Fibroblast of villous mesenchyme (primary cell): Measurements from ENCODE around the gene CSRP1. TPM values are rescaled to one million over a fixed set of nuclear protein-coding genes. Genes with fewer than 3 reads are reported as not detected.
"Not testable (repeated sequence)": the region's sequence is repeated elsewhere in the genome, so short reads cannot be mapped to it uniquely, and the experiment has no call there.

Source experiments
- DNase-seq: peaks from one replicate; pipeline ENCODE4 v3.0.0-alpha.2; 2010; ENCODE audit warnings: low read depth
- H3K4me3 ChIP-seq: 2 replicates; pipeline ENCODE4 v1.5.1; 2011; ENCODE audit warnings: low read depth, mild to moderate bottlenecking, low read length
- total RNA-seq: library from RNA; depleted of rRNA; stranded (reverse); fragments of >200 nt; gene quantifications from 2 replicates; pipeline ENCODE4 v1.2.3, GENCODE V29; 2012
- TF ChIP-seq, protein P1 (sequence below): IDR thresholded peaks from 2 replicates; pipeline ENCODE4 v1.5.1; 2012; ENCODE audit warnings: low read depth, mild to moderate bottlenecking, low read length; ENCODE audit not compliant: insufficient read depth

CSRP1 gene
- total RNA-seq, 1 donor = 931 TPM

DNA sequence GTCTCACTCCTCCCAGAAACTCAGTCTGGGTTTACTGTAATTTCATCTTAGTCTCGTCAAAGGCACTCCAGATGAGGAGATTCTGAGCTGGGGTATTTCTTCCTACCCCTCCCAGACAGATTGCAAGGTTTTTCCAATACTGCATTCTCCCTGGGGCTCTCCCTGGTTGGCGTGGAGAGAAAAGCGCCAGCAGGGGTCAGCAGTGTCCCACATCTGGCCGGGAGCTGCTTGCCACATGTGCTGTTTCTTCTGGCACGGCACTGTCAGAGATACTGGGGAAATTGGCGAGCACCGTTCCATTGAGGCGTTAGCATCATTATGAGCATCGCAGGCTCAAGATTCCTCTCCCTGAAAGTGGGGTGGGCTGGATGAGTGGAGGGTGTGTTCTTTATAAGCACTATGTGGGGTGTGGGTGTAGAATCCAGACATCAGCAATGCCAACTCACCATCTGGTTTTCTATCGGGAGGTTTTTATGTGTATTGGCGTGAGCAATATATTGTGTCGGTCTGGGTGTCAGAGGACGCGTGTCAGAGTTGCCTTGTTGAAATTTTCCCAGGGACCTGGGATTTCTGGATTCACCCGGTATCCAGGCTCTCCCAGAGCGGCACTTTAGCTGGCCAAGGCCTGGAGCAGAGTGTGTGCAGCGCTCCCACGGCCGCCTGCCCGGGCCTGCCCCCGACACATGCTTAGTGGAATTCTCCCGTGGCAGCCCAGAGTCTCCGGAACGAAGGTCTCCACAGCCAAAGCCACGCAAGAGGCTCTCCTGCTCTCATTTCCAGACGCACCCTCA is 24.0 kb upstream of the CSRP1 start:
- no peak overlapping the region for H3K4me3 ChIP-seq
- peak; percentile 86 for DNase-seq
- TF ChIP-seq, protein P1, sequence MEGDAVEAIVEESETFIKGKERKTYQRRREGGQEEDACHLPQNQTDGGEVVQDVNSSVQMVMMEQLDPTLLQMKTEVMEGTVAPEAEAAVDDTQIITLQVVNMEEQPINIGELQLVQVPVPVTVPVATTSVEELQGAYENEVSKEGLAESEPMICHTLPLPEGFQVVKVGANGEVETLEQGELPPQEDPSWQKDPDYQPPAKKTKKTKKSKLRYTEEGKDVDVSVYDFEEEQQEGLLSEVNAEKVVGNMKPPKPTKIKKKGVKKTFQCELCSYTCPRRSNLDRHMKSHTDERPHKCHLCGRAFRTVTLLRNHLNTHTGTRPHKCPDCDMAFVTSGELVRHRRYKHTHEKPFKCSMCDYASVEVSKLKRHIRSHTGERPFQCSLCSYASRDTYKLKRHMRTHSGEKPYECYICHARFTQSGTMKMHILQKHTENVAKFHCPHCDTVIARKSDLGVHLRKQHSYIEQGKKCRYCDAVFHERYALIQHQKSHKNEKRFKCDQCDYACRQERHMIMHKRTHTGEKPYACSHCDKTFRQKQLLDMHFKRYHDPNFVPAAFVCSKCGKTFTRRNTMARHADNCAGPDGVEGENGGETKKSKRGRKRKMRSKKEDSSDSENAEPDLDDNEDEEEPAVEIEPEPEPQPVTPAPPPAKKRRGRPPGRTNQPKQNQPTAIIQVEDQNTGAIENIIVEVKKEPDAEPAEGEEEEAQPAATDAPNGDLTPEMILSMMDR = peak; percentile 90

DNA sequence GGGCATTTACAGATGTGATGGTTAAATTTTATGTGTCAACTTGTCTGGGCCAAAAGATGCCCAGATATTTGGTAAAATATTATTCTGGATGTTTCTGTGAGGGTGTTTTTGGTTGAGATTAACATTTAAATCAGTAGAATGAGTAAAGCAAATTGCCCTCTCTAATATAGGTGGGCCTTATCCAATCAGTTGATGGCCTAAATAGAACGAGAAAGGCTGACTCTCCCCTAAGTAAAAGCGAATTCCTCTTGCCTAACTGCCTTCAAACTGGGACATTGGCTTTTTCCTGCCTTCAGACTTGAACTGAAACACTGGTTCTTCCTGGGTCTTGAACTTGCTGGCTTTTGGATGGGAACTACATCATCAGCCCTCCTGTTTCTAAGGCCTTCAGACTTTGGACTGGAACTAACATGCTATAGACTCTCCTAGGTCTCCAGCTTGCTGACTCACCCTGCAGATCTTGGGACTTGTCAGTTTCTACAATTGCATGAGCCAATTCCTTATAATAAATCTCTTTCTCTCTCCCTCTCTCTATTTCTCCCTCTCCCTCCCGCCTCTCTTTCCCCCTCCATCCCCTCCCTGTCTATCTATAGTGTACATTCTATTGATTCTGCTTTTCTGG is 21.8 kb upstream of the CSRP1 start:
- no peak overlapping the region for H3K4me3 ChIP-seq
- TF ChIP-seq, protein P1 = no peak
- DNase-seq = peak; percentile 27

DNA sequence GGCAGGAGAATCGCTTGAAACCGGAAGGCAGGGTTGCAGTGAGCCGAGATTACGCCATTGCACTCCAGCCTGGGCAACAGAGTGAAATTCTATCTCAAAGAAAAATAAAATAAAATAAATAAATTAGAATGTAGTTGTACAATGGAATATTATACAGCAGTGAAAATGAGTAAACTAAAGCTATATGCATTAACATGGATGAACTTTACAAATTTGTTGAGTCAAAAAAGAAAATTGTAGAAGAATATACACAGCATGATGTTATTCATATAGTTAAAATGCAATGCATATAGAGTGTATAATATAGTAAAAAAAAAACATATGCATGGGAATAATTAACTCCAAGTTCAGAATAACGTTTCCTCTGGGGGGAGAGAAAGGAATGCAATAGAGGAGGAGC is 21.0 kb upstream of the CSRP1 start:
- TF ChIP-seq, protein P1 = no peak
- H3K4me3 ChIP-seq = no peak overlapping the region
- no peak for DNase-seq

DNA sequence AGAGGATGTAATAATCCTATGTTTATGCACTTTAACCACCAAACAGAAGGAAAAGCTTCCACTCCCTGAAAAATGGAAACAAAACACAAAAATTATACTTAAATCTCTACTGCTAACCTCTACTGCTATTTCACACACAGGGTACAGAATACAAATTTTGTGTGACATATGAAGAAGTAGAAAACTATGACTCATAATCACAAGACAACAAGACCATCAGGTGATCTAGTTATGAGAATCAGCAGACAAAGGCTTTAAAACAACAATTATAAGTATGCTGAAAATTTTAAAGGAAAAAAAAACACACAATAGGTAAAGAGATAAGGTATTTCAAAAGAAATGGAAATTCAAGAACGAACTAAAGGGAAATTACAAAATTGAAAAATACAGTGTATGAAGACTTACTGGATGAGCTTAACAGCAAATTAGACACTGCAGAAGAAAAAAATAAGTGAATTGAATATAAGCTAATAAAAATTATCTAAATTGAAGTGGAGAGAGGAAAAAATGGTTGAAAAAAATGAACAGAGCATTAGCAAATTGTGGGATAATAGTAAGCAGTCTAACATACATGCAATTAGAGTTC is 18.4 kb upstream of the CSRP1 start:
- TF ChIP-seq, protein P1 = no peak
- DNase-seq = peak; percentile 41
- H3K4me3 ChIP-seq = no peak overlapping the region

GRCh38 chr1:201520046-201520575 is 13.2 kb upstream of the CSRP1 start:
- H3K4me3 ChIP-seq, DNase-seq: not testable (repeated sequence)

- H3K4me3 ChIP-seq = no peak overlapping the region
- TF ChIP-seq, protein P1 = no peak
- DNase-seq = no peak
Observed at GRCh38 chr1:201518071-201518470, 11.1 kb upstream of the CSRP1 start.

GRCh38 chr1:201517631-201518030 is 10.7 kb upstream of the CSRP1 start:
- DNase-seq = peak; percentile 48
- TF ChIP-seq, protein P1 = no peak
- no peak overlapping the region for H3K4me3 ChIP-seq
